ENCODE data around the gene IFITM1. TPM values are rescaled to one million over a fixed set of nuclear protein-coding genes. Genes with fewer than 3 reads are reported as not detected.

Gene IFITM1
- total RNA-seq, 2 experiments from 2014 or later = 36.4 to 72.4 TPM

GRCh38 chr11:326592-326841 is 12.7 kb downstream of the IFITM1 start:
- peak overlapping the region; percentile 44 for H3K4me3 ChIP-seq (ENCODE audit: low read depth, low read length, poor library complexity, severe bottlenecking)
- no peaks in the 10 kb centered on the region for H4K20me1 ChIP-seq (ENCODE audit: insufficient read depth, low read length)
- H3K4me2 ChIP-seq (ENCODE audit: low read length) = peak overlapping the region; percentile 76
- no TSS peak for BruUV-seq (replicated peaks)
- H3K9me2 ChIP-seq (ENCODE audit: insufficient read depth, low read length) = no peaks in the 10 kb centered on the region
- H3K9me3 ChIP-seq (ENCODE audit: low read length) = no peaks in the 10 kb centered on the region
- peaks cover 56% of the 10 kb centered on the region for H3K4me1 ChIP-seq (ENCODE audit: insufficient read depth, low read length, poor library complexity, severe bottlenecking)
- CTCF ChIA-PET (ENCODE audit: unreplicated experiment) = no interaction called here
- H3K27ac ChIP-seq (ENCODE audit: low read depth, low read length, poor library complexity, severe bottlenecking) = peak overlapping the region; percentile 75
- no peak for DNase-seq (ENCODE audit: low spot score)
- intact Hi-C loops (cut with micrococcal nuclease; ENCODE audit: unreplicated experiment) = no loop called here
- TF ChIP-seq EZH2phosphoT487 (IDR thresholded peaks at IDR 0.05; ENCODE audit: borderline replicate concordance, low read depth, low read length) = no peak
- TF ChIP-seq, protein P1, sequence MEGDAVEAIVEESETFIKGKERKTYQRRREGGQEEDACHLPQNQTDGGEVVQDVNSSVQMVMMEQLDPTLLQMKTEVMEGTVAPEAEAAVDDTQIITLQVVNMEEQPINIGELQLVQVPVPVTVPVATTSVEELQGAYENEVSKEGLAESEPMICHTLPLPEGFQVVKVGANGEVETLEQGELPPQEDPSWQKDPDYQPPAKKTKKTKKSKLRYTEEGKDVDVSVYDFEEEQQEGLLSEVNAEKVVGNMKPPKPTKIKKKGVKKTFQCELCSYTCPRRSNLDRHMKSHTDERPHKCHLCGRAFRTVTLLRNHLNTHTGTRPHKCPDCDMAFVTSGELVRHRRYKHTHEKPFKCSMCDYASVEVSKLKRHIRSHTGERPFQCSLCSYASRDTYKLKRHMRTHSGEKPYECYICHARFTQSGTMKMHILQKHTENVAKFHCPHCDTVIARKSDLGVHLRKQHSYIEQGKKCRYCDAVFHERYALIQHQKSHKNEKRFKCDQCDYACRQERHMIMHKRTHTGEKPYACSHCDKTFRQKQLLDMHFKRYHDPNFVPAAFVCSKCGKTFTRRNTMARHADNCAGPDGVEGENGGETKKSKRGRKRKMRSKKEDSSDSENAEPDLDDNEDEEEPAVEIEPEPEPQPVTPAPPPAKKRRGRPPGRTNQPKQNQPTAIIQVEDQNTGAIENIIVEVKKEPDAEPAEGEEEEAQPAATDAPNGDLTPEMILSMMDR (conservative IDR thresholded peaks at IDR 0.05; ENCODE audit: low read length) = no peak
- POLR2A ChIA-PET = interaction anchor here (1.3 to 5.5 kb wide), 2 partner anchors 13 to 14 kb away, joined by 5 to 63 read pairs; no protein-coding TSS in a partner anchor
- no peaks in the 10 kb centered on the region for H3K79me2 ChIP-seq (ENCODE audit: insufficient read depth, low read depth, low read length)
- H2AFZ ChIP-seq (ENCODE audit: low read length) = peak overlapping the region; percentile 53; the same call in 1 of the 2 replicates
- H3K36me3 ChIP-seq (ENCODE audit: insufficient read depth, low read length) = no peaks in the 10 kb centered on the region

DNA sequence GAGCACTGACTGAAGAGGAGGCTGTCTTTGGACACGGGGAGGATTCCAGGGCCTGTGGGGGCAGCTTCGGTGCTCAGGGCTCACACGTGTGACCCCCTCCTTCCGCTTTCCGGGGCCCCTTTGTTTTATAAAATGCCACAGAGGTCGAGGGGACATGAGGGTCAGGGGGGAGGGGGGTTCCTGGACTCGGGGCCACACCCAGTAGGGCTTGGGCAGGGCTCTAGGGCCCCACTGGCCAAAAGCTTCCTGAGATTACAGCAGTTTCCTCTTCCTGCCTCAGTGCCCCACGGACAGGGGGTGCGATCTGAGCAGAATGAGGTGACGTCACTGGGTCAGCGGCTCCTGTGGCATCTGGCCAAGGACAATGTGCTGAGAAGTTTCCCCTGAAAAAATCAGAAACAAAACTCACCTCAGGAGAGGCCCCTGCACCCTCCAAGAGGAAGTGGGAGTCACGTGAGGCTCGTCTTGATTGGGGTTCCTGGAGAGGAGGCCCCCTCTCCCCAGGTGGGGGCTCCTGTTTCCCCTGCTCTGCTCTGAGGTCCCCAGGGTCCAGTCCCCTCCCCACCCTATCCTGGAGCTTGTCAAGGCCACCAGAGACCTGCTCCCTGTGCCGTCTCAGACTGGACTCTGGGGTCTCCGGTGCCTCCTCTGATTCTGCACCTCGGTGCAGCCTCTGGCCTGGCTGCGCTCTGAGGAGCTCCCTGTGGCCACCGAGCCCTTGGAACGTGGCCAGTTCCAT is 13.2 kb downstream of the IFITM1 start:
- peak overlapping the region; percentile 76 for H3K4me2 ChIP-seq (ENCODE audit: low read length)
- H4K20me1 ChIP-seq (ENCODE audit: insufficient read depth, low read length) = no peaks in the 10 kb centered on the region
- no peaks in the 10 kb centered on the region for H3K9me3 ChIP-seq (ENCODE audit: low read length)
- H3K4me3 ChIP-seq (ENCODE audit: low read depth, low read length, poor library complexity, severe bottlenecking) = peak overlapping the region; percentile 44
- ChIA-PET CTCF (ENCODE audit: unreplicated experiment) (interaction anchor here (1.4 kb wide), 1 partner anchor 28 kb away, joined by 4 read pairs; no protein-coding TSS in a partner anchor), POLR2A (interaction anchor here (0.6 to 5.5 kb wide), 4 partner anchors 12 to 28 kb away, joined by 3 to 63 read pairs (median 12); no protein-coding TSS in a partner anchor)
- H3K27ac ChIP-seq (ENCODE audit: low read depth, low read length, poor library complexity, severe bottlenecking) = peak overlapping the region; percentile 75
- H3K79me2 ChIP-seq (ENCODE audit: insufficient read depth, low read depth, low read length) = no peaks in the 10 kb centered on the region
- BruUV-seq (replicated peaks) = no TSS peak
- H3K9me2 ChIP-seq (ENCODE audit: insufficient read depth, low read length) = no peaks in the 10 kb centered on the region
- DNase-seq (ENCODE audit: low spot score) = peak; percentile 81
- peaks cover 61% of the 10 kb centered on the region for H3K4me1 ChIP-seq (ENCODE audit: insufficient read depth, low read length, poor library complexity, severe bottlenecking)
- H3K36me3 ChIP-seq (ENCODE audit: insufficient read depth, low read length) = no peaks in the 10 kb centered on the region
- H2AFZ ChIP-seq (ENCODE audit: low read length) = peak overlapping the region; percentile 53; the same call in 1 of the 2 replicates
- intact Hi-C loops (cut with micrococcal nuclease; ENCODE audit: unreplicated experiment) = no loop called here
- no peak for TF ChIP-seq EZH2phosphoT487 (IDR thresholded peaks at IDR 0.05; ENCODE audit: borderline replicate concordance, low read depth, low read length)
- TF ChIP-seq, protein P1 (conservative IDR thresholded peaks at IDR 0.05; ENCODE audit: low read length) = no peak; the same call in 1 of the 2 replicates

DNA sequence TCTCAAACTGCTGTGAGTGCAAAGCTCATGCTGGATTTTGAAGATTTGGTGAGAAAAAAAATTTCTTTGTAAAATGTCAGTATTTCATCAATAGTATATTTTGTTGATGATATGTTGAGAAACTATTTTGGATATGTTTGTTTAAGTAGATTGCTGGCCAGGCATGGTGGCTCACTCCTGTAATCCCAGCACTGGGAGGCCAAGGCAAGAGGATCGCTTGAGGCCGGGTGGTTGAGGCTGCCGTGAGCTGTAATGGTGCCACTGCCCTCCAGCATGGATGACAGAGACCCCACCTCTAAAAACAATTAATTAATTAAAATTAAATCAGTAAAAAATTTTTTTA is 13.7 kb downstream of the IFITM1 start:
- Histone ChIP-seq H3K4me1 (ENCODE audit: insufficient read depth, low read length, poor library complexity, severe bottlenecking) (peaks cover 66% of the 10 kb centered on the region), H2AFZ (ENCODE audit: low read length) (peak overlapping the region; percentile 53; the same call in 1 of the 2 replicates), H3K4me2 (ENCODE audit: low read length) (peak overlapping the region; percentile 76), H4K20me1 (ENCODE audit: insufficient read depth, low read length) (no peaks in the 10 kb centered on the region), H3K9me2 (ENCODE audit: insufficient read depth, low read length) (no peaks in the 10 kb centered on the region), H3K27ac (ENCODE audit: low read depth, low read length, poor library complexity, severe bottlenecking) (peak overlapping the region; percentile 75), H3K36me3 (ENCODE audit: insufficient read depth, low read length) (0 out of 2 replicates have a peak, but pooled peaks cover 2% of the 10 kb centered on the region), H3K79me2 (ENCODE audit: insufficient read depth, low read depth, low read length) (no peaks in the 10 kb centered on the region), H3K9me3 (ENCODE audit: low read length) (peaks cover 3% of the 10 kb centered on the region), H3K4me3 (ENCODE audit: low read depth, low read length, poor library complexity, severe bottlenecking) (peak overlapping the region; percentile 44)
- TF ChIP-seq EZH2phosphoT487 (IDR thresholded peaks at IDR 0.05; ENCODE audit: borderline replicate concordance, low read depth, low read length) = no peak
- TF ChIP-seq, protein P1 (conservative IDR thresholded peaks at IDR 0.05; ENCODE audit: low read length) = no peak
- DNase-seq (ENCODE audit: low spot score) = no peak
- CTCF ChIA-PET (ENCODE audit: unreplicated experiment) = interaction anchor here (1.4 kb wide), 1 partner anchor 28 kb away, joined by 4 read pairs; no protein-coding TSS in a partner anchor
- intact Hi-C loops (cut with micrococcal nuclease; ENCODE audit: unreplicated experiment) = no loop called here
- no TSS peak for BruUV-seq (replicated peaks)
- POLR2A ChIA-PET = interaction anchor here (0.6 to 5.5 kb wide), 4 partner anchors 12 to 28 kb away, joined by 3 to 63 read pairs (median 12); no protein-coding TSS in a partner anchor

Data from OCI-LY7 (cell line).